ENCODE data around the gene KLHL15.

The KLHL15 gene

DNA sequence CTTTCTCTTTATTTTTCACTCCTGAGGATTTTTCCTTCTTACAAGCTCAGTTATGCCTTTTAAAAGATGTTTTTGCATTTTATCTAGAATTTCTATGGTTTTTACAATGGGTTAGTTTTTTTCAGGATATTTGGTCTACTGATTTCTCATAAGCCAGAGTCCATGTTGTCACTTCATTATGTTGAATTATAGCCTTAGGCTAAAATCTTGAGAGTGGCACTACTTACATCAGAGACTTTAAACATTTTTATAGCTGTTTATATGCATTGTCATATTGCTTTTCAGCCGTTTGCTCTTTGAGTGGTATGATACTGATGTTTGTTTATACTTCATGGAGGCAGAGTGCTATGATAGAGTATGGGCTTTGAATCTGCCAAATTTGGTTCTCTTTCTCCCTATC is 82.8 kb downstream of the KLHL15 start:
- FAIRE-seq = no peak

DNA sequence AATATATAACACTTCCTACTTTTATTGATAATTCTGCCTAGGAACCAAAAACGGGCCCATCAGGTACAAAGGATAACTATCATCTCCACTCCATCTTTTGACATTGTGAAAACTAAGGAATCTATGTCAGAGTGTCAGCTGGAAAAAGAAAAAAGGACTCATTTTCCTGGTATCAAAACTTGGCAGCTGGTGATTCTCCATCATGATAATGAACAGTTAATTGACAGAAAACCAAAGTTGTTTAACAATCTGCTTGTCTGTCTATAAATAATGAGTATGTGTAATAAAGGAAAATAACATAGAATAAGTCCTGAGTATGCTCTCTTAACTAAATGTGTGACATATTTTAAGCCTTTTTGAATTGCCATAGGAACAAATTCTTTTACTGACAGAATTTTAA is 87.8 kb downstream of the KLHL15 start:
- FAIRE-seq = no peak

DNA sequence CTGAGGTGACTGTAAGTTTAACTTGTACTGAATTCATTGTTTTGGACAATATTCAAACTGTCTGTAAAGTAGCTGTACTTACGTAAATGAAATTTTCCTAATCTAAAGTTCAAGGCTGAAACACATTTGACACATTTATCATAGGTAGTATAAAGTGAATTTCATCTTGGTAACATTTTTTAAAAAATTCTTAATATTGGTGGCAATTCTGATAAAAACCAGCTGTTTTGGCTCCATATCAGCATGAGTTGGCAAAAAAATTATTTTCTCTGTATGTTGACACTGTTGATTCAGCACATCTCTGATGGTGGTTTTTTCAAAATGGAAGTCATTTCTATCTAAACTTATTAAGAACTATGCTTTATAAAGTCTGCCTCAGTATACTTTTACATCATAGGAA is 88.3 kb downstream of the KLHL15 start:
- FAIRE-seq = no peak

DNA sequence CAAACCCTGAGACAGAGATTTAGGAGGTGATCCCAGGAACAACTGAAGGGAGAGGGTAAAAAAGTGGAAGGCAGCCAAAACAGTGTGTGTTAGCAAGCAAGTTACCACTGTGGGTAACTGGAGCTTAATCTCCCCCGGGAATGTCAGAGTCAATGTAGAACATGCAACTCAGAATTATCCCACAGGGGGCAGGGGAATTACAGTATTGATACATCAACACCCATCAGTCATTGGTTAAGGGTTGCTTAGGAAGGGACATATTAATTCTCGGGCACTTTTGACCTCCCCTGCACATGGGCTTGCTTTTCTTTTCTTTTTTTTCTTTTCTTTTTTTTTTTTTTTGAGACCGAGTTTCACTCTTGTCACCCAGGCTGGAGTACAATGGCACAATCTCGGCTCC is 89.9 kb downstream of the KLHL15 start:
- no peak for FAIRE-seq

DNA sequence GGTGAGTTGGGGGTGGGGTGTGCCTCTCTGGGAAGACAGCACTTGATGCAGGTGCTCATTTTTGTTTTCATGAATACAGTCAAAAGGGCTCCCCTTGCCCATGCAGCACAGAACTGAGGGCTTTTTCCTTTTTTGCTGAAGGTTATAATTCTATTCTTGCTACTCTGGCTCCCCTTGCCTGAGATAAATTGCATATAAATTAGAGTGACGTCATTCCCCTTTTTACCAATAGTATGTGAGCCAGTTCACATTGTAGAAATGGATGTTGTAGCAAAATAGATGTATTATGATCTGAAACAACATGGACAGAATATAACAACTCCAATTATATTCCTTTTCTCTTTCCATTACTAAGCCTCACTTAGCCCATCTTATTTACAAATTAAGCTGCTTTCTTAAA is 90.8 kb downstream of the KLHL15 start:
- no peak for FAIRE-seq

DNA sequence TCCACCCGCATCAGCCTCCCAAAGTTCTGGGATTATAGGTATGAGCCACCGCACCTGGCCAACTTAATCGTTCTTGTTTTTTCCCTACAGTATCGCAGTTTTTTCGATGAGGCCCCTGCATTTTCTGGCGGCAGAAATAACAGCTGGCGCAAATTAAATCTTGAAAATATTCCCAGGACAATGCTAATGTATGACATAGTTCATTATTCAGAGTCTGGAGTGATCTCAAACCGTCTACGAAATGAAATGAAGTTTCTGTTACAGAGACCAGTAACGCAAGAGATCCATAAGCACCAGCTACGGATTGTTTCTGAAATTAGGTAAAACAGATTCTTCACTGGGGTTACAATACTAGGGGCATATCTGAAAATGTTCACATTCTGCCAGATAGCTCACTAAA is 91.9 kb downstream of the KLHL15 start:
- FAIRE-seq = no peak
